Mucosa of descending colon (tissue), 3 donors: Measurements from ENCODE around the gene ARHGEF10L. TPM values are rescaled to one million over a fixed set of nuclear protein-coding genes. Genes with fewer than 3 reads are reported as not detected.

Source experiments
- ATAC-seq: fragments of 200-7000 bp; cut with Tn5 transposase; one replicate; pipeline ENCODE4 v1.9.1; 2020; ENCODE audit warnings: mild to moderate bottlenecking, moderate library complexity
- DNase-seq, 3 donors: peaks; one replicate each; pipeline ENCODE4 v3.0.0-alpha.2; 2020
- H3K36me3 ChIP-seq: fragments of 200-600 bp; one replicate; pipeline ENCODE4 v1.8.0; 2021; ENCODE audit warnings: low read depth, mild to moderate bottlenecking
- H3K4me1 ChIP-seq: fragments of 200-600 bp; one replicate; pipeline ENCODE4 v1.8.0; 2021; ENCODE audit warnings: low read depth, mild to moderate bottlenecking
- H3K4me3 ChIP-seq: fragments of 200-600 bp; one replicate; pipeline ENCODE4 v1.8.0; 2021; ENCODE audit warnings: mild to moderate bottlenecking
- H3K9me3 ChIP-seq: fragments of 200-600 bp; one replicate; pipeline ENCODE4 v1.8.0; 2021; ENCODE audit warnings: mild to moderate bottlenecking
- CTCF ChIP-seq: fragments of 200-600 bp; IDR thresholded peaks from one replicate; pipeline ENCODE4 v1.8.0; 2022; ENCODE audit warnings: antibody characterized with exemption, mild to moderate bottlenecking
- intact Hi-C, 2 donors: fragments of 100-400 bp; cut with DNase I in 1 of 2; cut with micrococcal nuclease in 1 of 2; formaldehyde crosslinking; loops; one replicate each; pipeline versions ENCODE4 v1.11.0 to v1.11.1; 2022; cut with DNase I, micrococcal nuclease
- total RNA-seq, 3 donors: library from RNA; stranded (reverse); fragmentation: NEBNext Ultra II Directional in 2 of 3; extraction: Animal tissue kit (Norgen Biotek cat#: 25700) in 2 of 3; gene quantifications; one replicate each; pipeline versions ENCODE4 v1.2.1 to v1.2.4, GENCODE V29; 2021 to 2023
- donor health status: DM: no; HTN: no; CAD: no; lungs with moderate emphysema.
- donor health status: DM: no; HTN: no; CAD: no.
- donor health status: DM: no; HTN: yes; CAD: no.

ARHGEF10L gene
- total RNA-seq, 3 donors from 2014 or later = 87.6 to 146 (median 144) TPM

- no peak for TF ChIP-seq CTCF
- peak; percentile 86 for ATAC-seq
- H3K36me3 ChIP-seq = no peaks in the 10 kb centered on the region
- DNase-seq = peak in 2 of 3 donors; percentile 29 to 76
- H3K4me1 ChIP-seq = no peaks in the 10 kb centered on the region
- H3K9me3 ChIP-seq = no peaks in the 10 kb centered on the region
- H3K4me3 ChIP-seq = no peak overlapping the region
- intact Hi-C loops = no loop called here
These were observed 192.0 kb downstream of the ARHGEF10L start for GRCh38 chr1:17731460-17731859.

GRCh38 chr1:17732475-17732874 is 193.0 kb downstream of the ARHGEF10L start:
- no peak for TF ChIP-seq CTCF
- intact Hi-C loops = no loop called here
- ATAC-seq = no peak

GRCh38 chr1:17733661-17734060 is 194.2 kb downstream of the ARHGEF10L start:
- H3K36me3 ChIP-seq = no peaks in the 10 kb centered on the region
- TF ChIP-seq CTCF = no peak
- H3K9me3 ChIP-seq = no peaks in the 10 kb centered on the region
- no peak overlapping the region for H3K4me3 ChIP-seq
- intact Hi-C loops = no loop called here
- no peaks in the 10 kb centered on the region for H3K4me1 ChIP-seq
- ATAC-seq (no peak), DNase-seq (no peak)

More at GRCh38 chr1:17732475-17732874, 193.0 kb downstream of the ARHGEF10L start:
- DNase-seq = no peak
- Histone ChIP-seq H3K9me3 (no peaks in the 10 kb centered on the region), H3K4me3 (no peak overlapping the region), H3K4me1 (no peaks in the 10 kb centered on the region), H3K36me3 (no peaks in the 10 kb centered on the region)

GRCh38 chr1:17734609-17735008 is 195.1 kb downstream of the ARHGEF10L start:
- no peaks in the 10 kb centered on the region for H3K36me3 ChIP-seq

GRCh38 chr1:17735348-17735747 is 195.8 kb downstream of the ARHGEF10L start:
- H3K9me3 ChIP-seq = no peaks in the 10 kb centered on the region
- intact Hi-C loops = no loop called here
- no peak for TF ChIP-seq CTCF
- DNase-seq (no peak), ATAC-seq (no peak)
- no peaks in the 10 kb centered on the region for H3K4me1 ChIP-seq
- no peak overlapping the region for H3K4me3 ChIP-seq
- no peaks in the 10 kb centered on the region for H3K36me3 ChIP-seq

More at GRCh38 chr1:17734609-17735008, 195.1 kb downstream of the ARHGEF10L start:
- DNase-seq (no peak), ATAC-seq (no peak)
- intact Hi-C loops = no loop called here
- no peaks in the 10 kb centered on the region for H3K9me3 ChIP-seq
- TF ChIP-seq CTCF = no peak
- no peak overlapping the region for H3K4me3 ChIP-seq
- no peaks in the 10 kb centered on the region for H3K4me1 ChIP-seq

GRCh38 chr1:17735793-17736192 is 196.3 kb downstream of the ARHGEF10L start:
- TF ChIP-seq CTCF = no peak
- no peaks in the 10 kb centered on the region for H3K36me3 ChIP-seq
- DNase-seq (no peak), ATAC-seq (no peak)
- intact Hi-C loops = no loop called here
- no peak overlapping the region for H3K4me3 ChIP-seq
- H3K4me1 ChIP-seq = no peaks in the 10 kb centered on the region
- no peaks in the 10 kb centered on the region for H3K9me3 ChIP-seq
